Coronary artery (tissue), 2 donors: Measurements from ENCODE around the gene SERTM1.

ENCODE experiments used
- DNase-seq: peaks from one replicate; pipeline ENCODE4 v3.0.0-alpha.2; 2017; ENCODE audit warnings: low spot score
- H3K27ac ChIP-seq, 2 donors: fragments of 200-600 bp; sonication (generic); one replicate each; pipeline ENCODE4 v1.5.1; 2016 to 2019
- H3K4me3 ChIP-seq: fragments of 200-600 bp; sonication (generic); 2 replicates; pipeline ENCODE4 v1.5.1; 2016; ENCODE audit warnings: mild to moderate bottlenecking, moderate library complexity
- CTCF ChIP-seq: fragments of 200-600 bp; sonication (generic); IDR thresholded peaks from one replicate; pipeline ENCODE4 v1.5.1; 2019; ENCODE audit warnings: antibody characterized with exemption

SERTM1 gene

GRCh38 chr13:36666477-36667229, 7.2 kb upstream of the SERTM1 start:
- no peak overlapping the region for H3K4me3 ChIP-seq
- no peak for TF ChIP-seq CTCF
- no peak for DNase-seq
- H3K27ac ChIP-seq = no peak overlapping the region

- TF ChIP-seq CTCF = no peak
- Histone ChIP-seq H3K4me3 (no peak overlapping the region), H3K27ac (no peak overlapping the region)
- DNase-seq = no peak
These were observed 5.5 kb upstream of the SERTM1 start for GRCh38 chr13:36668316-36668715.

- TF ChIP-seq CTCF = no peak
- no peak for DNase-seq
- peak overlapping the region; percentile 59 for H3K4me3 ChIP-seq
These were observed 468 bp upstream of the SERTM1 start for GRCh38 chr13:36673352-36673751.

GRCh38 chr13:36674337-36675212, 755 bp downstream of the SERTM1 start:
- no peak for TF ChIP-seq CTCF
- H3K4me3 ChIP-seq = no peak overlapping the region
- H3K27ac ChIP-seq = no peak overlapping the region
- DNase-seq = no peak

More at GRCh38 chr13:36673352-36673751, 468 bp upstream of the SERTM1 start:
- no peak overlapping the region for H3K27ac ChIP-seq

GRCh38 chr13:36675213-36675536, 1.4 kb downstream of the SERTM1 start:
- no peak for DNase-seq
- no peak for TF ChIP-seq CTCF
- H3K4me3 ChIP-seq = no peak overlapping the region
- no peak overlapping the region for H3K27ac ChIP-seq

- DNase-seq = no peak
- H3K27ac ChIP-seq = no peak overlapping the region
- no peak for TF ChIP-seq CTCF
These were observed 7.1 kb downstream of the SERTM1 start for GRCh38 chr13:36680913-36681312.

More at GRCh38 chr13:36680913-36681312, 7.1 kb downstream of the SERTM1 start:
- no peak overlapping the region for H3K4me3 ChIP-seq
